ENCODE results near the gene CADM1.

The CADM1 gene

DNA sequence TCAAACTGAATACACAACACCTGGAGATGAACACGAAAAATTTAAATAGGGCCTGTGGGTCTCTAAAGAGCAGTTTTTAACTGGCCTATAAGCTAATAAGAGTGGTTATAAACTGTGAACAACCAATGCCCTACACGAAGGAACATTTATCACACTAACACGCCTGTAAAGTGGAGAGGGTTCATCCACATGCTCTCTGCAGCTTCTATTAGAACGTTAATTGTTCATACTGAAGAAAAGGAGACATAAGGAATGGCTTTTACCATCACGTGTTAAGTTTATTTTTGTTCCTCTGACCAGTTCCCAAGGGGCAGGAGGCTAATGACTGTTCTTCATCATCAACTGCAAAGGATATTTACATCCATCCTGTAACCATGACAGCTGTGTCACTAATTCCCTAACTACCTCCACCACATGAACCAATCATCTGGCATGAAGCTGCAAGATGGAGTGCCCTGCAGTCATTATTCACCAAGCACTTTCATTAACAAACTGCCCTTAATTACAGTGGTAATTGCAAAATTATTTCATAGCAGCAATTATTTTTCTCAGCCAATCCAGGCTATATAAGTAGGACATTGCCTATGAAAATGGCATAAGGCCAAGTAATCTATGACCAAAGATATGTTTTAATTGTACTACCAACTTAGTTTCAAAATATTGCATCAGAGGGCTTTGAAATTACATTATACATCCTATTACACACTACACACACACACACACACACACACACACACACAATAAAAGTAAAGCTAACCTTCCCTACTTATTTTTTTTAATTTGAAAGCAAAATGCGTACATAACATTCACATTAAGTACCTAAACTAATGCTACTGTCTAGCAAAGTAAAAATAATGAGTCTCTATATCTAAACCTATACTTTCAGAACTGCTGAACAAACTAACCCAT lies 186.7 kb downstream of the CADM1 start:
- no peak overlapping the region for H3K4me3 Mint-ChIP-seq
- H3K4me1 Mint-ChIP-seq = peaks cover 43% of the 10 kb centered on the region
- no peak overlapping the region for H3K27ac Mint-ChIP-seq
- peaks cover 5% of the 10 kb centered on the region for H3K27me3 Mint-ChIP-seq (ENCODE audit: low read depth)
- H3K9me3 Mint-ChIP-seq = no peaks in the 10 kb centered on the region
- H3K36me3 Mint-ChIP-seq (ENCODE audit: low read depth) = no peaks in the 10 kb centered on the region
- no peak for TF ChIP-seq CTCF (IDR thresholded peaks at IDR 0.05; ENCODE audit: unreplicated experiment in 3 of 3)

DNA sequence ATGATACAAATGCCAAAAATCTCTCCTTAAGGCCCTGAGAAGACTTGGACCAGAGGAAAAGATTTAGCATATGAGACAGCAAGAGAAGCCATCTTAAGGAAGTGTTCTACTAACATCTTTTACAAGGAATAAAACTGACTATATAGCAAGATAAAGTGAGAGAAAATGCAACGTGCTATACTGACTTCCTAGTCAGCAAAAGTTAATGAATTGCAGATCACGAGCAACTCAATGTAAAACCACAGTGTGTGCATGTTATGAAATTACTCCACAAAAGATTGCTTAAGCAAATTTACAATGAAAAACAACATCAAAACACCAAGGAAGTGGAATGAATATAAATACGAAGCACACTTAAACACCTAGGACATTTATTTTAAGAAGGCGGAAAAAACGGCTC lies 187.5 kb downstream of the CADM1 start:
- H3K27me3 Mint-ChIP-seq (ENCODE audit: low read depth) = peaks cover 5% of the 10 kb centered on the region
- H3K4me1 Mint-ChIP-seq = peaks cover 42% of the 10 kb centered on the region
- TF ChIP-seq CTCF (IDR thresholded peaks at IDR 0.05; ENCODE audit: unreplicated experiment in 3 of 3) = no peak
- peak overlapping the region in 1 of 3 experiments; percentile 6 for H3K27ac Mint-ChIP-seq
- H3K9me3 Mint-ChIP-seq = no peaks in the 10 kb centered on the region
- H3K4me3 Mint-ChIP-seq = no peak overlapping the region
- no peaks in the 10 kb centered on the region for H3K36me3 Mint-ChIP-seq (ENCODE audit: low read depth)

GRCh38 chr11:115314330-115314920 lies 189.8 kb downstream of the CADM1 start:
- no peak for TF ChIP-seq CTCF (IDR thresholded peaks at IDR 0.05; ENCODE audit: unreplicated experiment in 3 of 3)
- Mint-ChIP-seq H3K27me3 (ENCODE audit: low read depth) (peaks cover 9% of the 10 kb centered on the region), H3K36me3 (ENCODE audit: low read depth) (no peaks in the 10 kb centered on the region)

GRCh38 chr11:115313224-115313838 lies 190.9 kb downstream of the CADM1 start:
- no peaks in the 10 kb centered on the region for H3K36me3 Mint-ChIP-seq (ENCODE audit: low read depth)
- no peak for TF ChIP-seq CTCF (IDR thresholded peaks at IDR 0.05; ENCODE audit: unreplicated experiment in 3 of 3)
- H3K9me3 Mint-ChIP-seq = no peaks in the 10 kb centered on the region
- peaks cover 9% of the 10 kb centered on the region for H3K27me3 Mint-ChIP-seq (ENCODE audit: low read depth)
- no peak overlapping the region for H3K27ac Mint-ChIP-seq
- H3K4me1 Mint-ChIP-seq = peaks cover 50% of the 10 kb centered on the region
- H3K4me3 Mint-ChIP-seq = no peak overlapping the region

More at GRCh38 chr11:115314330-115314920, 189.8 kb downstream of the CADM1 start:
- Mint-ChIP-seq H3K27ac (peak overlapping the region in 1 of 3 experiments; percentile 49), H3K4me1 (peaks cover 50% of the 10 kb centered on the region), H3K9me3 (no peaks in the 10 kb centered on the region), H3K4me3 (no peak overlapping the region)

DNA sequence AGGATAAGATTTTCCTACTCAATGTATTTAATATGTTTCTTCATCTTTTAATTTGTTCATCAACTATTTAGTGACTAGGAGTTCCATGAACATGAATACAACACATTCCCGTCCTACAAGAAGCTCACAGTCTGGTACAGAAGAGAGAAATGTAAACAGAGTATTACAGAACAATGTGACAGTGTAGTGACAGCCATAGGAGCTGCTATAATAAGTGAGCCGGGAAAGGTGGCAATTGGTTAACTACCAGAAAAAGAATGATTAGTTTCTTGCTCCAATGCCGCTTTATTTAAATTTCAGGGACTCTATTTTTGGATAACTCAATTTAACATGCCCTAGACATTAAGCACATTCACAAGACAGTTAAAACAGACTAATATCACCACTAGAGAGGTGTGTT lies 192.3 kb downstream of the CADM1 start:
- Mint-ChIP-seq H3K27ac (no peak overlapping the region), H3K36me3 (ENCODE audit: low read depth) (no peaks in the 10 kb centered on the region)
- no peak for TF ChIP-seq CTCF (IDR thresholded peaks at IDR 0.05; ENCODE audit: unreplicated experiment in 3 of 3)

More for the DNA sequence above, 192.3 kb downstream of the CADM1 start:
- Mint-ChIP-seq H3K27me3 (ENCODE audit: low read depth) (peaks cover 9% of the 10 kb centered on the region), H3K4me3 (no peak overlapping the region), H3K4me1 (peaks cover 40% of the 10 kb centered on the region), H3K9me3 (no peaks in the 10 kb centered on the region)

All from nephron (organoid).